NCI-H524 (cell line): ENCODE results near the gene S1PR4.
"Not testable (repeated sequence)": the region's sequence is repeated elsewhere in the genome, so short reads cannot be mapped to it uniquely, and the experiment has no call there.

Source experiments
- DNase-seq, 2 experiments: peaks; one replicate each; lab custom pipeline; 2025; lab: John Stamatoyannopoulos, UW

The S1PR4 gene

GRCh38 chr19:3220576-3220975 is 42.0 kb downstream of the S1PR4 start:
- DNase-seq, result no peak

DNA sequence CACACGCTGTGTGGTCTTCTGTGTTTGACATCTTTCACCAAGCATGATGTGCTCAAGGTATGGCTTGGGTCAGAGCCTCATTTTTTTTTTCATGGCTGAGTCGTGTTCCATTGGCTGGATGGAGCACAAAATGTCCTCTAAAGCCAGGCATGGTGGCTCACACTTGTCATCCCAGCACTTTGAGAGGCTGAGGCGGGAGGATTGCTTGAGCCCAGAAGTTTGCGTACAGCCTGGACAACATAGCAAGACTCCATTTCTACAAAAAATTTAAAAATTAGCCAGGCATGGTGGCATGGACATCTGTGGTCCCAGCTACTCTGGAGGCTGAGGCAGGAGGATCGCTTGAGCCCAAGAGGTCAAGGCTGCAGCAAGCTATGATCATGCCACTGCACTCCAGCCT is 43.0 kb downstream of the S1PR4 start:
- DNase-seq, result not testable (repeated sequence)

DNA sequence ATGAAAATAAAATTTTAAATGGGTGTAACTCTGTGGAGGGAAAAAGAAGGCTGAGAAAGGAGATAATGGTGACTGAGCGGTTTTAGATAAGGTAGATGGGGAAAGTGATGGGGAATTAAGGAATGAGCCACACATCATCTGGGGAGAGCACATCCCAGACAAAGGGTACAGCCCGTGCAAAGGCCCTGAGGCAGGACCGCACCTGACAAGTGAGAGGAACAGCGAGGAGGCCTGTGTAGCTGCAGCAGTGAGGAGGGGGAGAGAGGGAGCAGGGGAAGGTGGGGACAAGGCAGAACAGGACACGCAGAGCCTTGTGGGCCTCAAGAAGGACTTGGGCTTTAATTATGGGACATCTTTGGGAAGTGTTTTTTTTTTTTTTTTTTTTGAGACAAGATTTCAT is 44.1 kb downstream of the S1PR4 start:
- DNase-seq, result no peak

DNA sequence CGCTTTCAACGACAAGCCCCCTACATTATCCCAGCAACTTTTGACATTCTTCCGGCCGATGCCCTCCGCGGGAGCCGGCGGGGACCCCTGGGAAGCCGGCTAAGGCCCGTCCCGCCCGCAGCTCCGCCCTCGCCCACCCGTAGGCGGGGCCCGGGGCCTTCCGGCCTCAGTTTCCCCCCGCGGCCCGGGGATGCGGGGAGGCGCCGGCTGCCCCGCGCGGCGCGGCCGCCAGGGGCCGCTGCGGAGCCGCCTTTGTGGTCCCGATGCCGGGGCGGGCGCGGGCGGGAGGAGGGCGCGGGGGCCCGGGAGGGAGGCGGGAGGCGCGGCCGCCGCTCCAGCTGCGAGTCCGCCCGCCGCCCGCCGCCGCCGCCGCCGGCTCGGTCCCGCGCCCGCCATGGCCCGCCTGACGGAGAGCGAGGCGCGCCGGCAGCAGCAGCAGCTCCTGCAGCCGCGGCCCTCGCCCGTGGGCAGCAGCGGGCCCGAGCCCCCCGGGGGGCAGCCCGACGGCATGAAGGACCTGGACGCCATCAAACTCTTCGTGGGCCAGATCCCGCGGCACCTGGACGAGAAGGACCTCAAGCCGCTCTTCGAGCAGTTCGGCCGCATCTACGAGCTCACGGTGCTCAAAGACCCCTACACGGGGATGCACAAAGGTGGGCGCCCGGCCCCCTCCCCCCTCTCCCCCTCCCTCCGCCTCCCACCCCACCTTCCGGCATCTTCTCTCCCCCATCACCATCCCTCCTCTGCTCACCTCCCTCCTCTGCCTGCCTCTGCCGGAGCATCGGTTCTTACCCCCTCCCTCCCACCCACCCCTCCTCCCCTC is 46.0 kb downstream of the S1PR4 start, which contains the start of gene CELF5:
Gene CELF5 (plus strand): TSS at position 316 of the 823 bp plus-strand sequence. CDS start 79 bp downstream, at position 395.
- peak in 1 of 2 experiments; percentile 56 for DNase-seq

DNA sequence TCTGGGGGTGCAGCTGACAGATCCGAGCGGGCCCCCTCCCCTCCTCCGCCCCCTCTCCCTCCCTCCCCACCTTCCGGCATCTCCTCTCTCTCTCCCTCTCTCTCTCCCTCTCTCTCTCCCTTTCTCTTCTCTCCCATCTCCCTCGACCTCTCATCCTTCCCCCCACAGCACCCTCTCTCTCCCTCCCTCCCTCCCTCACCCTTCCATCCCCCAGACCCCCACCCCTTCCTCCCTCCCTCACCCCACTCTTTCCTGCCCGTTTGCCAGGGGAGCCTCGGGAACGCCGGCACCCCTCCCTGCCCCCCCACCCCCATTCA is 46.6 kb downstream of the S1PR4 start:
- DNase-seq, result no peak

- no peak for DNase-seq
These were observed 47.1 kb downstream of the S1PR4 start for GRCh38 chr19:3225677-3226093.

GRCh38 chr19:3227054-3227626 is 48.6 kb downstream of the S1PR4 start:
- DNase-seq, result no peak

- DNase-seq, result no peak
These were observed 50.8 kb downstream of the S1PR4 start for GRCh38 chr19:3229346-3229743.
